Measurements from ENCODE around the gene ABCC4.
"Not testable (repeated sequence)": the region's sequence is repeated elsewhere in the genome, so short reads cannot be mapped to it uniquely, and the experiment has no call there.

The ABCC4 gene

DNA sequence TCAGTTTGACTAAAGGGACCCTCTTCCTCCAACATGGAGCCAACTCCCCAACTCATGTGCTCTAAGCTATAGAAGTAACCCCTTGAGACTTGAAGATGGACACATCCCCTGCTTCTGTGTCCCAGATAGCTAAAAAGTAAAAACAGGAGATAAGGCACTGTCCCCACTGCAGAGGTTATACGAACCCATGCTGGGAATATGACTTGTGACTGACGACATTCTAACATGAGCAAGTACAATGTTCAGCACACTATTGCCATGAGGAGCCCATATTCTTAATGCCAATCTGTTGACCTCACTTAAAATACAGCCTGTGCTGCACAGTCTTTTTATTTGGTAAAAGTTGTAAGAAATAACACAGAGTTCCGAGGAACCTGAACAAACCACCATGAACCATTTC lies 71.4 kb downstream of the ABCC4 start:
- no peak for DNase-seq (ENCODE audit: low read depth, low spot score)

GRCh38 chr13:95228130-95228529 lies 73.1 kb downstream of the ABCC4 start:
- DNase-seq (ENCODE audit: low read depth, low spot score): no peak

GRCh38 chr13:95226932-95227695 lies 74.1 kb downstream of the ABCC4 start:
- DNase-seq (ENCODE audit: low read depth, low spot score): no peak

- DNase-seq (ENCODE audit: low read depth, low spot score): no peak
Observed at GRCh38 chr13:95226476-95226875, 74.8 kb downstream of the ABCC4 start.

DNA sequence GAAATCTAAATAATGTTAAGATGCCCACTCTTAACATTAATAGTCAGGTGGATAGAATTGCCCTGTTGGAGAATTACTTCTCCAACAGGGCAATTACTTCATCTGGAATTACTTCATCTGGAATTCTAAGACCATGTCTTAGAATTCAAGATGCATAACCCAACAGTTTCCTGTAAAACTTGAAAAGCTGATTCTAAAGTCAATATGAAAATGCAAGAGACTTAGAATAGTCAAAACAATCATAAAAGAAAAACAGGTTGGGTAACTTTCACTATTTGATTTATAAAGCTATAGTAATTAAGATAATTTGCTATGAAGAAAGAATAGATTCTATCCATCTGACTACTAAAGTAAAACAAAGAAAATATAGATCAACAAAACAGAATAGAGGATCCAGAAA lies 75.2 kb downstream of the ABCC4 start:
- DNase-seq (ENCODE audit: low read depth, low spot score): no peak

DNA sequence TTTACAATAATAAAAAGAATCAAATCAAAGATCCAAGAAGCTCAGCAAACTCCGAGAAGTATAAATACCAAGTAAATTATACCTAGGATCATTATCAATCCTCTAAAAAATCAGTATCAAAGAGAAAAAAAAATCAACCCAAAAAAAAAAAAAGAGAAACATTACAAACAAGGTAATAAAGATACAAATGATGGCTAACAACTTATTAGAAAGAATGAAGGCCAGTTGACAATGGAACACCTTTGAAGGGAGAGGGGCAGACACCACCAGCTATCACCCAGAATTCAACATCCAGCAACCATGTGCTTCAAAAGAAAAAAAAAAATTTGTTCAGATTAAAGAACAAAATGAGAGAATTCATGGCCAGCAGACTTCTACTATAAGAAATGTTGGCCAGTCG lies 77.2 kb downstream of the ABCC4 start:
- DNase-seq (ENCODE audit: low read depth, low spot score): no peak

GRCh38 chr13:95222733-95223018 lies 78.6 kb downstream of the ABCC4 start:
- no peak for DNase-seq (ENCODE audit: low read depth, low spot score)

- no peak for DNase-seq (ENCODE audit: low read depth, low spot score)
Observed at GRCh38 chr13:95221971-95222732, 79.1 kb downstream of the ABCC4 start.

DNA sequence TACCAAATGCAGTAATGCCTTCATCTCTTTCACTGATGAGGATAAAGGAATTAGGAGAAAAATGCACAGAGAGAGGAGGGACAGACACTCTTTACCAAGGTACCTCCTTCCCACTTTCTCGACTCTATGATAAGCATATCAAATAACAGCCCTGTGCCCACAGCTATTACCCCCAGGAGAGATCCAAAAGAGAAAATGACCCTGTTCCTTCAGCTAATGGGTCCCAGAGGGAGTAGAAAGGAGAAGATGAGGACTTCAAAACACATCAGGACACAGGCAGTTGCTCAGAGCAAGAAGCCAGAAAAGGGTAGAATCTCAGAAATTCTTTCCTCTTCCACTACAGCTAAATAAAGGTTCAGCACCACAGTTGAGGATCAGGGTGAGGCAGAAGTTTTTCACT lies 80.6 kb downstream of the ABCC4 start:
- DNase-seq (ENCODE audit: low read depth, low spot score): no peak

GRCh38 chr13:95217920-95218830 lies 83.1 kb downstream of the ABCC4 start:
- DNase-seq (ENCODE audit: low read depth, low spot score): no peak

- no peak for DNase-seq (ENCODE audit: low read depth, low spot score)
Observed at GRCh38 chr13:95216182-95216581, 85.1 kb downstream of the ABCC4 start.

GRCh38 chr13:95212983-95213850 lies 88.0 kb downstream of the ABCC4 start:
- no peak for DNase-seq (ENCODE audit: low read depth, low spot score)

DNA sequence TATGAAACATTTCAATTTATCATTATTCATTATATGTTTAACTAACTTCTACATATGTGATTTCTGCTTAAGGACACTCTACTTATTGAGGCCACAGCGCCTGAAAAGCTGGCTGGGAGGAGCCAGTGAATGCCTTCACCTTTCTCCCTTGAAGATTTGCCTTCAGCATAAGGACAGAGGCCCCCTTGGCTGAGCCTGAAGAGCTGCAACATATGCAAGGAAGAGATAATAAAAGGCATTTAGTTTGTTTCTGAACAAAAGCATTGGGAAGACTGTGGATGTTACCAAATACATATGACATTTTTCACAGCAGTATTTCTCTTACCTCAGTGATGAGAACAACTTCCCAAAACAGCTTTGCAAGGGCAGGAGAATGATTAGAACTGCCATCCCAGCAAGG lies 92.1 kb downstream of the ABCC4 start:
- no peak for DNase-seq (ENCODE audit: low read depth, low spot score)

GRCh38 chr13:95207769-95208366 lies 93.4 kb downstream of the ABCC4 start:
- no peak for DNase-seq (ENCODE audit: low read depth, low spot score)

GRCh38 chr13:95206116-95206515 lies 95.1 kb downstream of the ABCC4 start:
- DNase-seq (ENCODE audit: low read depth, low spot score): no peak

DNA sequence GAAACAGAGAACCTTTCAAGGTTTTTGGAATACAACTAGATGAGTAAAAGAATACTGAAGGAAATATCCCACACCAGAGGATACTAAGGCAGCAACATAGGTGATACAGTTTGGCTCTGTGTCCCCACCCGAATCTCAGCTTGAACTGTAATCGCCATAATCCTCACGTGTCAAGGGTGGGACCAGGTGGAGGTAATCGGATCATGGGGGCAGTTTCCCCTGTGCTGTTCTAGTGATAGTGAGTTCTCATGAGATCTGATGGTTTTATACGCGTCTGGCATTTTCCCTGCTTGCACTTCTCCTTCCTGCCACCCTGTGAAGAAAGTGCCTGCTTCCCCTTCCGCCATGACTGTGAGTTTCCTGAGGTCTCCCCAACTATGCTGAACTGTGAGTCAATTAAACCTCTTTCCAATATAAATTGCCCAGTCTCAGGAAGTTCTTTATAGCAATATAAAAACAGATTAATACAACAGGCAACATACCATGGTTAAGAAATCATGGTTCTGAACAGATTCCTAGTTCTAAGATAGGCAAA lies 97.0 kb downstream of the ABCC4 start:
- no peak for DNase-seq (ENCODE audit: low read depth, low spot score)

GRCh38 chr13:95201814-95202651 lies 99.2 kb downstream of the ABCC4 start:
- DNase-seq (ENCODE audit: low read depth, low spot score): no peak

- not testable (repeated sequence) for DNase-seq (ENCODE audit: low read depth, low spot score)
Observed at GRCh38 chr13:95200386-95200957, 100.8 kb downstream of the ABCC4 start.

GRCh38 chr13:95199896-95200295 lies 101.4 kb downstream of the ABCC4 start:
- DNase-seq (ENCODE audit: low read depth, low spot score): no peak
